ENCODE data around the gene SETD1A.

SETD1A gene

DNA sequence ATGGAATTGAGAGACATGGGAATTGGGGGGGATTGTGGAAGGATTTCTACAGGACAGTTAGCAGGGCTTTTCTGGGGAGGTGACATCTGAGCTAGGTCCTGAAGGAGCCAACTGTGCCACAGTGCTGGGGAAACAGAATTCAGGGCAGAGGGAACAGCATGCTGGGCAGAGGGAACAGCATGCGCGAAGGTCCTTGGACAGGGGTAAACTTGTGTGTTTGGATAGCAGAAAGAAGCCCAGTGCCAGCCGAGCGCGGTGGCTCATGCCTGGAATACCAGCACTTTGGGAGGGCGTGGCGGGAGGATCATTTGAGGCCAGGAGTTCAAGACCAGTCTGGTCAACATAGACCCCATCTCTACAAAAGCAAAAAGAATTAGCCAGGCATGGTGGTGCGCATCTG, 49.0 kb downstream of the SETD1A start:
- DNase-seq (ENCODE audit: low spot score) (no peak), ATAC-seq (ENCODE audit: low read depth) (no peak)
- TF ChIP-seq, protein P1, sequence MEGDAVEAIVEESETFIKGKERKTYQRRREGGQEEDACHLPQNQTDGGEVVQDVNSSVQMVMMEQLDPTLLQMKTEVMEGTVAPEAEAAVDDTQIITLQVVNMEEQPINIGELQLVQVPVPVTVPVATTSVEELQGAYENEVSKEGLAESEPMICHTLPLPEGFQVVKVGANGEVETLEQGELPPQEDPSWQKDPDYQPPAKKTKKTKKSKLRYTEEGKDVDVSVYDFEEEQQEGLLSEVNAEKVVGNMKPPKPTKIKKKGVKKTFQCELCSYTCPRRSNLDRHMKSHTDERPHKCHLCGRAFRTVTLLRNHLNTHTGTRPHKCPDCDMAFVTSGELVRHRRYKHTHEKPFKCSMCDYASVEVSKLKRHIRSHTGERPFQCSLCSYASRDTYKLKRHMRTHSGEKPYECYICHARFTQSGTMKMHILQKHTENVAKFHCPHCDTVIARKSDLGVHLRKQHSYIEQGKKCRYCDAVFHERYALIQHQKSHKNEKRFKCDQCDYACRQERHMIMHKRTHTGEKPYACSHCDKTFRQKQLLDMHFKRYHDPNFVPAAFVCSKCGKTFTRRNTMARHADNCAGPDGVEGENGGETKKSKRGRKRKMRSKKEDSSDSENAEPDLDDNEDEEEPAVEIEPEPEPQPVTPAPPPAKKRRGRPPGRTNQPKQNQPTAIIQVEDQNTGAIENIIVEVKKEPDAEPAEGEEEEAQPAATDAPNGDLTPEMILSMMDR (IDR thresholded peaks at IDR 0.05; ENCODE audit: poor library complexity, severe bottlenecking) = no peak
- Histone ChIP-seq H3K27me3 (ENCODE audit: insufficient read depth, poor library complexity, severe bottlenecking) (peaks cover 7% of the 10 kb centered on the region), H3K36me3 (ENCODE audit: low read depth) (no peaks in the 10 kb centered on the region), H3K9me3 (ENCODE audit: severe bottlenecking) (no peaks in the 10 kb centered on the region), H3K27ac (ENCODE audit: poor library complexity, severe bottlenecking) (no peak overlapping the region), H3K4me1 (ENCODE audit: insufficient read depth, poor library complexity, severe bottlenecking) (peaks cover 4% of the 10 kb centered on the region), H3K4me3 (ENCODE audit: severe bottlenecking) (no peak overlapping the region)

DNA sequence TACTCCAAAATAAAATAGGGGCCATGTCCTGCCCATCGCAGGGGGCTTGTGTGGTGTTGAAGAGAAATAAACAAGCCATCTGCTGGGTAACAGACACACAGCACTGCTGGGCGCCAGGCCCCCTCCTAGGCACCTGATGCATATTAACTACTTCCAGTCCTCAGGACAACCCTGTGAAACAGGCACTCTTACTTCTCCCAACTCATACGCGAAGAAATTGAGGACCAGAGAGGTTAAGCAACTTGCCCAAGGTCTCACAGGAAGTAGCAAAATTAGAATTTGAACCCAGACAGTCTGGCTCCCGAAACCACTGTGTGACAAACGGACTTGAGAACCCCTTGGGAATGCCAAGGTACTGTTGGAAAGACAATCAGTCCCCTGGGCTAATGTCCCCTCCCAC, 50.1 kb downstream of the SETD1A start:
- no peaks in the 10 kb centered on the region for H3K9me3 ChIP-seq (ENCODE audit: severe bottlenecking)
- H3K36me3 ChIP-seq (ENCODE audit: low read depth) = no peaks in the 10 kb centered on the region
- peaks cover 4% of the 10 kb centered on the region for H3K4me1 ChIP-seq (ENCODE audit: insufficient read depth, poor library complexity, severe bottlenecking)
- ATAC-seq (ENCODE audit: low read depth) (no peak), DNase-seq (ENCODE audit: low spot score) (no peak)
- H3K4me3 ChIP-seq (ENCODE audit: severe bottlenecking) = no peak overlapping the region
- no peak overlapping the region for H3K27ac ChIP-seq (ENCODE audit: poor library complexity, severe bottlenecking)
- peaks cover 13% of the 10 kb centered on the region for H3K27me3 ChIP-seq (ENCODE audit: insufficient read depth, poor library complexity, severe bottlenecking)
- TF ChIP-seq, protein P1 (IDR thresholded peaks at IDR 0.05; ENCODE audit: poor library complexity, severe bottlenecking) = no peak

DNA sequence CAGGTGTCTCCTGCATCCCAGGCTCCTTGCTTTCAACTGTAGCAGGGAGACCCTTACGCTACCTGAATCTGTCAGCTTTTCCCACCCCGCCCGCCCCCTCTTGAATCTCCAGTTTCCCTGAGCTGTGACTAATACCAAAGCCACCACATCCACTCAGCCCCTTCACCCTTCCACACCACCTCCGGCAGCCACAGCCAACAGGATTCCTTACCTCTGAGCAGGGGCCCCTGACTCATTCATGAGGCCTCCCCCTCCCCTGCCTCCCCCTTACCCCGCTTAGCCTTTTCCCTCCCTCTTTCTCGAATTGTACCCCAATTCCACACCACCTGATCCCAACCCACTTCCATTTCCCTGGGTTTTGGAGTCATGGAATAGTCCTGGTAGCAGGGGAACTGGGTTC, 50.6 kb downstream of the SETD1A start:
- ATAC-seq (ENCODE audit: low read depth) = peak; percentile 71
- no peak overlapping the region for H3K27ac ChIP-seq (ENCODE audit: poor library complexity, severe bottlenecking)

DNA sequence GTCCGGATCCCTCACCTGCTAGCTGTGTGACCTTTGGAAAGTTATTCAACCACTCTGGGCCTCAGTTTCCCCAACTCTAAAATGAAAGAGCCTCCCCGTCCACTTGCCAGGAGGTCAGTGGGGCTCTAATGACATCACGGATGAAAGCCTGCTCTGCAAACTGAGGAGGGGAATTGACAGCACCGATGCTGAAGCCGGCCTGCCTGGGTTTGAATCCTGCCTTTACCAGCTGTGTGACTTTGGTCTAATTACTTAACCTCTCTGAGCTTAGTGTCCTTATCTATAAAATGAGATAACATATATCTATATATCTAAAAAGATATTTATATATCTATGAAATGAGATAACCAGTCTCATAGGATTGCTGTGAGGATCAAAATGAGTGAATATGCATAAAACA, 51.0 kb downstream of the SETD1A start:
- Histone ChIP-seq H3K9me3 (ENCODE audit: severe bottlenecking) (no peaks in the 10 kb centered on the region), H3K27me3 (ENCODE audit: insufficient read depth, poor library complexity, severe bottlenecking) (peaks cover 13% of the 10 kb centered on the region), H3K27ac (ENCODE audit: poor library complexity, severe bottlenecking) (no peak overlapping the region), H3K4me1 (ENCODE audit: insufficient read depth, poor library complexity, severe bottlenecking) (peaks cover 4% of the 10 kb centered on the region), H3K4me3 (ENCODE audit: severe bottlenecking) (no peak overlapping the region), H3K36me3 (ENCODE audit: low read depth) (no peaks in the 10 kb centered on the region)
- DNase-seq (ENCODE audit: low spot score) = no peak
- TF ChIP-seq, protein P1 (IDR thresholded peaks at IDR 0.05; ENCODE audit: poor library complexity, severe bottlenecking) = no peak
- ATAC-seq (ENCODE audit: low read depth) = no peak

More for the DNA sequence above, 50.6 kb downstream of the SETD1A start:
- Histone ChIP-seq H3K4me3 (ENCODE audit: severe bottlenecking) (no peak overlapping the region), H3K4me1 (ENCODE audit: insufficient read depth, poor library complexity, severe bottlenecking) (peaks cover 4% of the 10 kb centered on the region), H3K27me3 (ENCODE audit: insufficient read depth, poor library complexity, severe bottlenecking) (peaks cover 13% of the 10 kb centered on the region), H3K36me3 (ENCODE audit: low read depth) (no peaks in the 10 kb centered on the region), H3K9me3 (ENCODE audit: severe bottlenecking) (no peaks in the 10 kb centered on the region)
- TF ChIP-seq, protein P1 (IDR thresholded peaks at IDR 0.05; ENCODE audit: poor library complexity, severe bottlenecking) = no peak
- no peak for DNase-seq (ENCODE audit: low spot score)

DNA sequence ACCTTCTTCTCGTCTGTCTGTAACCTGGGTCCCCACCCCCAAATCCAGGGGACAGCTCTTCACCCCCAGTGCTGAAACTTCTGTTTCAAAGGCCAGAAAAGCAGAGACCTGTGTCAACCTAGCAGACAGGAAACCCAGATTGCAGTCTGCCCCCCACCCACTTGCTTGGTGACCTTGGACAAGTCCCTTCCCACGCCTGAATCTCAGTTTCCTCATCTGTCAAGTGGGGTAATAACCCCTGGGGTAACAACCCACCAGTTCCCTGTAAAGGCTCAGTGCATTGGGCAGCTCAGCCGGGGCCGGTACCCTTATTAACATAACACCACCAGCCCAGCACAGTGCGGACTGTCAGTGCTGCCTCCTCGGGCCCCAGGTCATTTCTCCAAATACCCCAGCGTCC, 51.6 kb downstream of the SETD1A start:
- H3K4me1 ChIP-seq (ENCODE audit: insufficient read depth, poor library complexity, severe bottlenecking) = peaks cover 4% of the 10 kb centered on the region
- H3K36me3 ChIP-seq (ENCODE audit: low read depth) = no peaks in the 10 kb centered on the region
- no peak for ATAC-seq (ENCODE audit: low read depth)
- H3K27me3 ChIP-seq (ENCODE audit: insufficient read depth, poor library complexity, severe bottlenecking) = peaks cover 13% of the 10 kb centered on the region
- H3K27ac ChIP-seq (ENCODE audit: poor library complexity, severe bottlenecking) = no peak overlapping the region
- no peak overlapping the region for H3K4me3 ChIP-seq (ENCODE audit: severe bottlenecking)
- no peaks in the 10 kb centered on the region for H3K9me3 ChIP-seq (ENCODE audit: severe bottlenecking)
- TF ChIP-seq, protein P1 (IDR thresholded peaks at IDR 0.05; ENCODE audit: poor library complexity, severe bottlenecking) = no peak
- no peak for DNase-seq (ENCODE audit: low spot score)

All from RWPE2 (cell line).